SK-N-SH treated with all-trans-retinoic acid at 6 μM for 48 hours (cell line): ENCODE data around the gene MDFIC.

Experiments
- ATAC-seq: fragments of 200-7000 bp; cut with Tn5 transposase; 3 replicates; pipeline ENCODE4 v1.9.1; 2020; ENCODE audit warnings: mild to moderate bottlenecking, moderate library complexity
- ARNTL ChIP-seq: fragments of 450-650 bp; formaldehyde crosslinking; IDR thresholded peaks from 2 replicates; pipeline ENCODE4 v1.5.0; 2020; ENCODE audit warnings: low read depth, mild to moderate bottlenecking, moderate library complexity, borderline replicate concordance
- ESRRG ChIP-seq: fragments of 250-450 bp; sonication (Bioruptor Pico); IDR thresholded peaks from 2 replicates; pipeline ENCODE4 v1.6.1; 2021; ENCODE audit warnings: mild to moderate bottlenecking
- ISL1 ChIP-seq: fragments of 250-450 bp; sonication (Bioruptor Pico); IDR thresholded peaks from 2 replicates; pipeline ENCODE4 v2.1.2; 2022; ENCODE audit warnings: mild to moderate bottlenecking, moderate library complexity
- OSR1 ChIP-seq: fragments of 250-450 bp; sonication (Bioruptor Pico); IDR thresholded peaks from 2 replicates; pipeline ENCODE4 v1.8.0; 2022; ENCODE audit warnings: moderate library complexity, mild to moderate bottlenecking, inconsistent platforms
- PATZ1 ChIP-seq: fragments of 250-450 bp; sonication (Bioruptor Pico); IDR thresholded peaks from 2 replicates; pipeline ENCODE4 v1.8.0; 2020; ENCODE audit warnings: mild to moderate bottlenecking, moderate library complexity, borderline replicate concordance
- PPARA ChIP-seq: fragments of 250-450 bp; sonication (Bioruptor Pico); IDR thresholded peaks from 2 replicates; pipeline ENCODE4 v1.5.0; 2020; ENCODE audit warnings: mild to moderate bottlenecking, borderline replicate concordance
- RARB ChIP-seq: fragments of 250-450 bp; sonication (Bioruptor Pico); IDR thresholded peaks from 2 replicates; pipeline ENCODE4 v1.8.0; 2021; ENCODE audit warnings: mild to moderate bottlenecking, moderate library complexity
- SNAI2 ChIP-seq: fragments of 250-450 bp; sonication (Bioruptor Pico); IDR thresholded peaks from 2 replicates; pipeline ENCODE4 v1.5.0; 2020; ENCODE audit warnings: mild to moderate bottlenecking, moderate library complexity
- TOX ChIP-seq: fragments of 250-450 bp; sonication (Bioruptor Pico); IDR thresholded peaks from 2 replicates; pipeline ENCODE4 v1.8.0; 2021; ENCODE audit warnings: mild to moderate bottlenecking, moderate library complexity, borderline replicate concordance
- ZFP30 ChIP-seq: fragments of 450-650 bp; formaldehyde crosslinking; IDR thresholded peaks from 2 replicates; pipeline ENCODE4 v1.5.0; 2022; ENCODE audit warnings: mild to moderate bottlenecking, moderate library complexity
- ZNF565 ChIP-seq: fragments of 450-650 bp; formaldehyde crosslinking; conservative IDR thresholded peaks from 2 replicates; pipeline ENCODE4 v1.5.0; 2020; ENCODE audit warnings: low read depth, mild to moderate bottlenecking, moderate library complexity
- ZNF70 ChIP-seq: fragments of 450-650 bp; formaldehyde crosslinking; IDR thresholded peaks from 2 replicates; pipeline ENCODE4 v1.5.0; 2020; ENCODE audit warnings: mild to moderate bottlenecking, moderate library complexity
- ZNF8 ChIP-seq: fragments of 450-650 bp; formaldehyde crosslinking; IDR thresholded peaks from 2 replicates; pipeline ENCODE4 v1.5.0; 2020; ENCODE audit warnings: mild to moderate bottlenecking, moderate library complexity
- TF ChIP-seq, protein P1 (sequence below): fragments of 250-450 bp; sonication (Bioruptor Pico); IDR thresholded peaks from 2 replicates; pipeline ENCODE4 v1.5.1; 2021; ENCODE audit warnings: mild to moderate bottlenecking, moderate library complexity
- TF ChIP-seq, protein P2 (sequence below): fragments of 250-450 bp; sonication (Bioruptor Pico); IDR thresholded peaks from 2 replicates; pipeline ENCODE4 v1.5.0; 2020; ENCODE audit warnings: mild to moderate bottlenecking, moderate library complexity
- TF ChIP-seq, protein P3 (sequence below): fragments of 250-450 bp; sonication (Bioruptor Pico); IDR thresholded peaks from 2 replicates; pipeline ENCODE4 v1.5.1; 2020; ENCODE audit warnings: low read depth, mild to moderate bottlenecking, moderate library complexity

MDFIC gene

GRCh38 chr7:114930829-114931655 is 9.1 kb downstream of the MDFIC start:
- TF ChIP-seq, protein P1, sequence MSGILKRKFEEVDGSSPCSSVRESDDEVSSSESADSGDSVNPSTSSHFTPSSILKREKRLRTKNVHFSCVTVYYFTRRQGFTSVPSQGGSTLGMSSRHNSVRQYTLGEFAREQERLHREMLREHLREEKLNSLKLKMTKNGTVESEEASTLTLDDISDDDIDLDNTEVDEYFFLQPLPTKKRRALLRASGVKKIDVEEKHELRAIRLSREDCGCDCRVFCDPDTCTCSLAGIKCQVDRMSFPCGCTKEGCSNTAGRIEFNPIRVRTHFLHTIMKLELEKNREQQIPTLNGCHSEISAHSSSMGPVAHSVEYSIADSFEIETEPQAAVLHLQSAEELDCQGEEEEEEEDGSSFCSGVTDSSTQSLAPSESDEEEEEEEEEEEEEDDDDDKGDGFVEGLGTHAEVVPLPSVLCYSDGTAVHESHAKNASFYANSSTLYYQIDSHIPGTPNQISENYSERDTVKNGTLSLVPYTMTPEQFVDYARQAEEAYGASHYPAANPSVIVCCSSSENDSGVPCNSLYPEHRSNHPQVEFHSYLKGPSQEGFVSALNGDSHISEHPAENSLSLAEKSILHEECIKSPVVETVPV (CRISPR knock-in tag): no peak
- TF ChIP-seq OSR1: no peak
- TF ChIP-seq, protein P2, sequence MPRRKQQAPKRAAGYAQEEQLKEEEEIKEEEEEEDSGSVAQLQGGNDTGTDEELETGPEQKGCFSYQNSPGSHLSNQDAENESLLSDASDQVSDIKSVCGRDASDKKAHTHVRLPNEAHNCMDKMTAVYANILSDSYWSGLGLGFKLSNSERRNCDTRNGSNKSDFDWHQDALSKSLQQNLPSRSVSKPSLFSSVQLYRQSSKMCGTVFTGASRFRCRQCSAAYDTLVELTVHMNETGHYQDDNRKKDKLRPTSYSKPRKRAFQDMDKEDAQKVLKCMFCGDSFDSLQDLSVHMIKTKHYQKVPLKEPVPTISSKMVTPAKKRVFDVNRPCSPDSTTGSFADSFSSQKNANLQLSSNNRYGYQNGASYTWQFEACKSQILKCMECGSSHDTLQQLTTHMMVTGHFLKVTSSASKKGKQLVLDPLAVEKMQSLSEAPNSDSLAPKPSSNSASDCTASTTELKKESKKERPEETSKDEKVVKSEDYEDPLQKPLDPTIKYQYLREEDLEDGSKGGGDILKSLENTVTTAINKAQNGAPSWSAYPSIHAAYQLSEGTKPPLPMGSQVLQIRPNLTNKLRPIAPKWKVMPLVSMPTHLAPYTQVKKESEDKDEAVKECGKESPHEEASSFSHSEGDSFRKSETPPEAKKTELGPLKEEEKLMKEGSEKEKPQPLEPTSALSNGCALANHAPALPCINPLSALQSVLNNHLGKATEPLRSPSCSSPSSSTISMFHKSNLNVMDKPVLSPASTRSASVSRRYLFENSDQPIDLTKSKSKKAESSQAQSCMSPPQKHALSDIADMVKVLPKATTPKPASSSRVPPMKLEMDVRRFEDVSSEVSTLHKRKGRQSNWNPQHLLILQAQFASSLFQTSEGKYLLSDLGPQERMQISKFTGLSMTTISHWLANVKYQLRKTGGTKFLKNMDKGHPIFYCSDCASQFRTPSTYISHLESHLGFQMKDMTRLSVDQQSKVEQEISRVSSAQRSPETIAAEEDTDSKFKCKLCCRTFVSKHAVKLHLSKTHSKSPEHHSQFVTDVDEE (CRISPR knock-in tag): no peak
- TF ChIP-seq ZNF70: no peak
- TF ChIP-seq ZFP30 (CRISPR knock-in tag): no peak
- TF ChIP-seq ISL1 (CRISPR knock-in tag): no peak
- no peak for TF ChIP-seq ZNF8 (CRISPR knock-in tag)
- no peak for TF ChIP-seq ESRRG (CRISPR knock-in tag)
- no peak for ATAC-seq

GRCh38 chr7:114931656-114932011 is 9.7 kb downstream of the MDFIC start:
- ATAC-seq: no peak
- TF ChIP-seq TOX (no peak), PATZ1 (CRISPR knock-in tag) (no peak), ZNF8 (CRISPR knock-in tag) (no peak), ZNF565 (CRISPR knock-in tag) (no peak), ARNTL (CRISPR knock-in tag) (no peak), ZNF70 (no peak)

GRCh38 chr7:114932991-114933390 is 11.1 kb downstream of the MDFIC start:
- ATAC-seq: no peak

More at GRCh38 chr7:114932991-114933390, 11.1 kb downstream of the MDFIC start:
- TF ChIP-seq RARB (CRISPR knock-in tag) (no peak), TOX (no peak), PPARA (CRISPR knock-in tag) (no peak), ESRRG (CRISPR knock-in tag) (no peak), OSR1 (no peak), ZNF70 (no peak), ARNTL (CRISPR knock-in tag) (no peak), ZFP30 (CRISPR knock-in tag) (no peak), SNAI2 (no peak)
- TF ChIP-seq, protein P1 (CRISPR knock-in tag): no peak
- TF ChIP-seq, protein P3, sequence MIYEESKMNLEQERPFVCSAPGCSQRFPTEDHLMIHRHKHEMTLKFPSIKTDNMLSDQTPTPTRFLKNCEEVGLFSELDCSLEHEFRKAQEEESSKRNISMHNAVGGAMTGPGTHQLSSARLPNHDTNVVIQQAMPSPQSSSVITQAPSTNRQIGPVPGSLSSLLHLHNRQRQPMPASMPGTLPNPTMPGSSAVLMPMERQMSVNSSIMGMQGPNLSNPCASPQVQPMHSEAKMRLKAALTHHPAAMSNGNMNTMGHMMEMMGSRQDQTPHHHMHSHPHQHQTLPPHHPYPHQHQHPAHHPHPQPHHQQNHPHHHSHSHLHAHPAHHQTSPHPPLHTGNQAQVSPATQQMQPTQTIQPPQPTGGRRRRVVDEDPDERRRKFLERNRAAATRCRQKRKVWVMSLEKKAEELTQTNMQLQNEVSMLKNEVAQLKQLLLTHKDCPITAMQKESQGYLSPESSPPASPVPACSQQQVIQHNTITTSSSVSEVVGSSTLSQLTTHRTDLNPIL (CRISPR knock-in tag): no peak
- TF ChIP-seq, protein P2 (CRISPR knock-in tag): no peak
